WTC11 (cell line): Measurements from ENCODE around the gene CELF4. TPM values are rescaled to one million over a fixed set of nuclear protein-coding genes. Genes with fewer than 3 reads are reported as not detected.

Experiments
- ATAC-seq: fragments of 200-7000 bp; cut with Tn5 transposase; 2 replicates; pipeline ENCODE4 v1.10.0; 2021; ENCODE audit warnings: mild to moderate bottlenecking, moderate library complexity
- CTCF ChIA-PET: fragments of 300-600 bp; sonication (Branson Sonifier 250); formaldehyde crosslinking; loops from one replicate; lab custom pipeline; 2021; ENCODE audit warnings: antibody characterized with exemption; lab: Charles Lee
- POLR2A ChIA-PET: fragments of 350-600 bp; sonication (Branson Sonifier 250); formaldehyde crosslinking; loops from one replicate; lab custom pipeline; 2021; ENCODE audit warnings: antibody characterized with exemption; lab: Charles Lee
- DNase-seq: peaks from one replicate; pipeline ENCODE4 v3.0.0; 2021; ENCODE audit warnings: low spot score
- H3K27ac Mint-ChIP-seq: 2 replicates; pipeline ENCODE4 v1.8.0; 2021; ENCODE audit warnings: mixed read lengths
- H3K27me3 Mint-ChIP-seq: 2 replicates; pipeline ENCODE4 v1.8.0; 2021; ENCODE audit warnings: low read depth, mild to moderate bottlenecking, moderate library complexity, mixed read lengths
- H3K36me3 Mint-ChIP-seq: 2 replicates; pipeline ENCODE4 v1.8.0; 2021; ENCODE audit warnings: mixed read lengths
- H3K4me1 Mint-ChIP-seq: 2 replicates; pipeline ENCODE4 v1.8.0; 2022; ENCODE audit warnings: mixed read lengths
- H3K4me3 Mint-ChIP-seq: 2 replicates; pipeline ENCODE4 v1.8.0; 2021; ENCODE audit warnings: mild to moderate bottlenecking, moderate library complexity, mixed read lengths
- H3K9me3 Mint-ChIP-seq: 2 replicates; pipeline ENCODE4 v1.8.0; 2021; ENCODE audit warnings: mixed read lengths
- E2F1 ChIP-seq: sonication (generic); formaldehyde crosslinking; IDR thresholded peaks from 2 replicates; pipeline ENCODE4 v1.8.0; 2022; ENCODE audit warnings: mild to moderate bottlenecking, missing genetic modification reagents
- ESRRA ChIP-seq: sonication (generic); formaldehyde crosslinking; IDR thresholded peaks from 2 replicates; pipeline ENCODE4 v1.8.1; 2022; ENCODE audit warnings: mild to moderate bottlenecking, missing genetic modification reagents, borderline replicate concordance
- FOXJ3 ChIP-seq: sonication (generic); formaldehyde crosslinking; IDR thresholded peaks from 2 replicates; pipeline ENCODE4 v1.9.0; 2021; ENCODE audit warnings: missing genetic modification reagents, mild to moderate bottlenecking, borderline replicate concordance
- HMGA2 ChIP-seq: fragments of 250-450 bp; sonication (Bioruptor Pico); IDR thresholded peaks from 2 replicates; pipeline ENCODE4 v1.4.0; 2021; ENCODE audit warnings: mild to moderate bottlenecking, moderate library complexity
- JUN ChIP-seq: sonication (generic); formaldehyde crosslinking; IDR thresholded peaks from 2 replicates; pipeline ENCODE4 v1.8.0; 2023; ENCODE audit warnings: mild to moderate bottlenecking, missing genetic modification reagents
- MXD4 ChIP-seq: fragments of 250-450 bp; sonication (Bioruptor Pico); IDR thresholded peaks from 2 replicates; pipeline ENCODE4 v1.8.0; 2021; ENCODE audit warnings: mild to moderate bottlenecking, moderate library complexity, borderline replicate concordance
- NFATC4 ChIP-seq: fragments of 250-450 bp; sonication (Bioruptor Pico); IDR thresholded peaks from 2 replicates; pipeline ENCODE4 v1.9.0; 2021; ENCODE audit warnings: mild to moderate bottlenecking
- NR2C2 ChIP-seq: sonication (generic); formaldehyde crosslinking; IDR thresholded peaks from 2 replicates; pipeline ENCODE4 v1.8.0; 2022; ENCODE audit warnings: mild to moderate bottlenecking, missing genetic modification reagents
- PRRX2 ChIP-seq: fragments of 250-450 bp; sonication (Bioruptor Pico); IDR thresholded peaks from 2 replicates; pipeline ENCODE4 v1.8.0; 2021; ENCODE audit warnings: mild to moderate bottlenecking
- SMAD3 ChIP-seq: sonication (generic); formaldehyde crosslinking; IDR thresholded peaks from 2 replicates; pipeline ENCODE4 v1.8.0; 2022; ENCODE audit warnings: missing genetic modification reagents, mild to moderate bottlenecking, borderline replicate concordance
- STAT6 ChIP-seq: sonication (generic); formaldehyde crosslinking; conservative IDR thresholded peaks from 2 replicates; pipeline ENCODE4 v1.8.1; 2023; ENCODE audit warnings: mild to moderate bottlenecking, low read depth, missing genetic modification reagents, moderate library complexity
- TCF7 ChIP-seq: sonication (generic); formaldehyde crosslinking; IDR thresholded peaks from 2 replicates; pipeline ENCODE4 v1.8.0; 2022; ENCODE audit warnings: mild to moderate bottlenecking, low read depth, missing genetic modification reagents, moderate library complexity
- TP53 ChIP-seq: sonication (generic); formaldehyde crosslinking; IDR thresholded peaks from 2 replicates; pipeline ENCODE4 v1.8.1; 2023; ENCODE audit warnings: mild to moderate bottlenecking, missing genetic modification reagents
- ZNF232 ChIP-seq: sonication (generic); formaldehyde crosslinking; IDR thresholded peaks from 2 replicates; pipeline ENCODE4 v1.8.0; 2022; ENCODE audit warnings: mild to moderate bottlenecking, missing genetic modification reagents
- ZNF423 ChIP-seq: fragments of 250-450 bp; sonication (Bioruptor Pico); IDR thresholded peaks from 2 replicates; pipeline ENCODE4 v2.1.2; 2022; ENCODE audit warnings: mild to moderate bottlenecking, moderate library complexity
- total RNA-seq: library from RNA; stranded (reverse); gene quantifications from 3 replicates; pipeline ENCODE4 v1.2.3, GENCODE V29; 2021
- TF ChIP-seq, protein P1 (sequence below): fragments of 250-450 bp; sonication (Bioruptor Pico); IDR thresholded peaks from 2 replicates; pipeline ENCODE4 v1.9.0; 2021; ENCODE audit warnings: mild to moderate bottlenecking
- TF ChIP-seq, protein P2 (sequence below): sonication (generic); formaldehyde crosslinking; IDR thresholded peaks from 2 replicates; pipeline ENCODE4 v1.8.0; 2022; ENCODE audit warnings: mild to moderate bottlenecking, missing genetic modification reagents
- TF ChIP-seq, protein P3 (sequence below): sonication (generic); formaldehyde crosslinking; IDR thresholded peaks from 2 replicates; pipeline ENCODE4 v1.8.1; 2023; ENCODE audit warnings: mild to moderate bottlenecking, missing genetic modification reagents, borderline replicate concordance
- TF ChIP-seq, protein P4 (sequence below): sonication (generic); formaldehyde crosslinking; IDR thresholded peaks from 2 replicates; pipeline ENCODE4 v1.8.0; 2023; ENCODE audit warnings: missing genetic modification reagents
- TF ChIP-seq, protein P5 (sequence below): fragments of 250-450 bp; sonication (Bioruptor Pico); IDR thresholded peaks from 2 replicates; pipeline ENCODE4 v1.9.0; 2021; ENCODE audit warnings: mild to moderate bottlenecking

CELF4 gene
- total RNA-seq, 1 experiment from 2014 or later: 2.9 TPM

DNA sequence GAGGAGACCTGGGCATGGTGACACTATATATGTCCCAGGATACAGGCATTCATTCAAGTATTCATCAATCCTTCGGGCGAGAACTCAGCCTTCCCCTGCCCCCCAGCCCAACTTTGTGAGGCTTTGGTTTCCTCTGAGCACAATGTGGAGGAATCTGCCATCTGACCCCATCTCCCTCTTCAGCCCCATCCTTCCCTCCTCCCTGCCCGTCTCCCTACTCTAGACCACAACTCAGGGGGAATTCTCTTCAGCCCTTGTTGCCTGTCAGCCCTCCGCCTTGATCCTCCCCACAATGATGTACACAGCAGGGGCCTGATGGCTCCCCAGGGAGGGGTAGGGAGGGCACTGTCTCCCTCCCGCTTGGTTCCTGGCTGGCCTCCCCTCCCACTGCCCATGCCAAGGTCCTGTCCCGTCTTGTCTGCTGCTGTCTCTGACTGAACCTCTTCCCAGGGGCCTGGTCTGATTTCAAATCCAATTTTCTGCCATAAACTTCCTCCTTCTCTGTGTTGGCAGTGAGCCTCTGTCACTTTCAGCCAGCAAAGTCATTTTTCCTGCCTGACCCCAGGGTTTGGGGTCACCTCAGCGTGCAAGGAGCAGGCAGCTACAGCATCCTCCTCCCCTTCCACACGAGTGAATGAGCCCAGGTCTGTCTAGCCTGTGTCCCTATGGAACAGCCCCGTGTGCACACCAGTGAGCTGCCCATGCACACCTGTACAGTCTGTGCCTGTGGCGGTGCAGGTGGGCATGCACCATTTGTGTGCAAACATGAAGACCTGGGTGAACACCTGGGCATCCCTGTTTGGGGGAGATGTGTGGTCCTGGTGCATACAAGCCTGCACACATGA is 197.3 kb downstream of the CELF4 start:
- Mint-ChIP-seq H3K27me3 (peaks cover 89% of the 10 kb centered on the region), H3K36me3 (no peaks in the 10 kb centered on the region), H3K4me3 (no peak overlapping the region), H3K27ac (no peak overlapping the region), H3K4me1 (peaks cover 15% of the 10 kb centered on the region), H3K9me3 (no peaks in the 10 kb centered on the region)
- POLR2A ChIA-PET: no interaction called here
- TF ChIP-seq ZNF423 (CRISPR knock-in tag) (peak; percentile 67; the same call in 1 of the 2 replicates), TCF7 (CRISPR knock-in tag) (no peak), HMGA2 (CRISPR knock-in tag) (no peak)
- CTCF ChIA-PET: no interaction called here
- DNase-seq: no peak
- peak; percentile 46; the same call in 1 of the 2 replicates for ATAC-seq

DNA sequence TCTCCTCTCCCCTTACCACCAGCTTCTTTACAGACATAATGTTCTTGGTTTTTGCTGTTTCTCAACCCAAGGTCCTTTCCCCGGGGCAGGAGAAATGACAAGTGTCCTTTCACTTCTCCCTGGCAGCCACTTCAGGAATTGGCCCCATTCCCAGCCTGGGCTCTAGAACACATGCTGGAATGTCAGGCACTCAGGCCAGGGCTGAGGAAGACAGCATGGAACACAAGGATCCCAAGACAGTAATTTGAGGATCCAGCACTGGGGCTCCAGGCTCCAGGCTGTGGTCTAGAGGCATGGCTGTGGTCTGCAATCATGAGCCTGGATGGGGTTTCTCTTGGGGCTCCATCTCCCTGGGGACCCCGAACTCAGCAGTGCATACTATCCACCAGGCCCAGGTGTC is 201.4 kb downstream of the CELF4 start:
- H3K4me3 Mint-ChIP-seq: no peak overlapping the region
- no peaks in the 10 kb centered on the region for H3K9me3 Mint-ChIP-seq
- H3K36me3 Mint-ChIP-seq: no peaks in the 10 kb centered on the region
- no peak overlapping the region for H3K27ac Mint-ChIP-seq
- CTCF ChIA-PET: no interaction called here
- no peak for DNase-seq
- no peak for ATAC-seq
- H3K4me1 Mint-ChIP-seq: peaks cover 40% of the 10 kb centered on the region
- peaks cover 100% of the 10 kb centered on the region for H3K27me3 Mint-ChIP-seq
- POLR2A ChIA-PET: no interaction called here
- TF ChIP-seq ZNF232 (CRISPR knock-in tag) (no peak), JUN (no peak), ESRRA (CRISPR knock-in tag) (no peak), TCF7 (CRISPR knock-in tag) (no peak), SMAD3 (no peak), E2F1 (CRISPR knock-in tag) (no peak), TP53 (CRISPR knock-in tag) (no peak), PRRX2 (CRISPR knock-in tag) (no peak), STAT6 (CRISPR knock-in tag) (no peak), FOXJ3 (CRISPR knock-in tag) (no peak), NR2C2 (CRISPR knock-in tag) (no peak), MXD4 (CRISPR knock-in tag) (no peak), NFATC4 (CRISPR knock-in tag) (no peak)
- TF ChIP-seq, protein P1, sequence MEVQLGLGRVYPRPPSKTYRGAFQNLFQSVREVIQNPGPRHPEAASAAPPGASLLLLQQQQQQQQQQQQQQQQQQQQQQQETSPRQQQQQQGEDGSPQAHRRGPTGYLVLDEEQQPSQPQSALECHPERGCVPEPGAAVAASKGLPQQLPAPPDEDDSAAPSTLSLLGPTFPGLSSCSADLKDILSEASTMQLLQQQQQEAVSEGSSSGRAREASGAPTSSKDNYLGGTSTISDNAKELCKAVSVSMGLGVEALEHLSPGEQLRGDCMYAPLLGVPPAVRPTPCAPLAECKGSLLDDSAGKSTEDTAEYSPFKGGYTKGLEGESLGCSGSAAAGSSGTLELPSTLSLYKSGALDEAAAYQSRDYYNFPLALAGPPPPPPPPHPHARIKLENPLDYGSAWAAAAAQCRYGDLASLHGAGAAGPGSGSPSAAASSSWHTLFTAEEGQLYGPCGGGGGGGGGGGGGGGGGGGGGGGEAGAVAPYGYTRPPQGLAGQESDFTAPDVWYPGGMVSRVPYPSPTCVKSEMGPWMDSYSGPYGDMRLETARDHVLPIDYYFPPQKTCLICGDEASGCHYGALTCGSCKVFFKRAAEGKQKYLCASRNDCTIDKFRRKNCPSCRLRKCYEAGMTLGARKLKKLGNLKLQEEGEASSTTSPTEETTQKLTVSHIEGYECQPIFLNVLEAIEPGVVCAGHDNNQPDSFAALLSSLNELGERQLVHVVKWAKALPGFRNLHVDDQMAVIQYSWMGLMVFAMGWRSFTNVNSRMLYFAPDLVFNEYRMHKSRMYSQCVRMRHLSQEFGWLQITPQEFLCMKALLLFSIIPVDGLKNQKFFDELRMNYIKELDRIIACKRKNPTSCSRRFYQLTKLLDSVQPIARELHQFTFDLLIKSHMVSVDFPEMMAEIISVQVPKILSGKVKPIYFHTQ (CRISPR knock-in tag): no peak
- TF ChIP-seq, protein P2, sequence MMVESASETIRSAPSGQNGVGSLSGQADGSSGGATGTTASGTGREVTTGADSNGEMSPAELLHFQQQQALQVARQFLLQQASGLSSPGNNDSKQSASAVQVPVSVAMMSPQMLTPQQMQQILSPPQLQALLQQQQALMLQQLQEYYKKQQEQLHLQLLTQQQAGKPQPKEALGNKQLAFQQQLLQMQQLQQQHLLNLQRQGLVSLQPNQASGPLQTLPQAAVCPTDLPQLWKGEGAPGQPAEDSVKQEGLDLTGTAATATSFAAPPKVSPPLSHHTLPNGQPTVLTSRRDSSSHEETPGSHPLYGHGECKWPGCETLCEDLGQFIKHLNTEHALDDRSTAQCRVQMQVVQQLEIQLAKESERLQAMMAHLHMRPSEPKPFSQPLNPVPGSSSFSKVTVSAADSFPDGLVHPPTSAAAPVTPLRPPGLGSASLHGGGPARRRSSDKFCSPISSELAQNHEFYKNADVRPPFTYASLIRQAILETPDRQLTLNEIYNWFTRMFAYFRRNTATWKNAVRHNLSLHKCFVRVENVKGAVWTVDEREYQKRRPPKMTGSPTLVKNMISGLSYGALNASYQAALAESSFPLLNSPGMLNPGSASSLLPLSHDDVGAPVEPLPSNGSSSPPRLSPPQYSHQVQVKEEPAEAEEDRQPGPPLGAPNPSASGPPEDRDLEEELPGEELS: no peak
- TF ChIP-seq, protein P3, sequence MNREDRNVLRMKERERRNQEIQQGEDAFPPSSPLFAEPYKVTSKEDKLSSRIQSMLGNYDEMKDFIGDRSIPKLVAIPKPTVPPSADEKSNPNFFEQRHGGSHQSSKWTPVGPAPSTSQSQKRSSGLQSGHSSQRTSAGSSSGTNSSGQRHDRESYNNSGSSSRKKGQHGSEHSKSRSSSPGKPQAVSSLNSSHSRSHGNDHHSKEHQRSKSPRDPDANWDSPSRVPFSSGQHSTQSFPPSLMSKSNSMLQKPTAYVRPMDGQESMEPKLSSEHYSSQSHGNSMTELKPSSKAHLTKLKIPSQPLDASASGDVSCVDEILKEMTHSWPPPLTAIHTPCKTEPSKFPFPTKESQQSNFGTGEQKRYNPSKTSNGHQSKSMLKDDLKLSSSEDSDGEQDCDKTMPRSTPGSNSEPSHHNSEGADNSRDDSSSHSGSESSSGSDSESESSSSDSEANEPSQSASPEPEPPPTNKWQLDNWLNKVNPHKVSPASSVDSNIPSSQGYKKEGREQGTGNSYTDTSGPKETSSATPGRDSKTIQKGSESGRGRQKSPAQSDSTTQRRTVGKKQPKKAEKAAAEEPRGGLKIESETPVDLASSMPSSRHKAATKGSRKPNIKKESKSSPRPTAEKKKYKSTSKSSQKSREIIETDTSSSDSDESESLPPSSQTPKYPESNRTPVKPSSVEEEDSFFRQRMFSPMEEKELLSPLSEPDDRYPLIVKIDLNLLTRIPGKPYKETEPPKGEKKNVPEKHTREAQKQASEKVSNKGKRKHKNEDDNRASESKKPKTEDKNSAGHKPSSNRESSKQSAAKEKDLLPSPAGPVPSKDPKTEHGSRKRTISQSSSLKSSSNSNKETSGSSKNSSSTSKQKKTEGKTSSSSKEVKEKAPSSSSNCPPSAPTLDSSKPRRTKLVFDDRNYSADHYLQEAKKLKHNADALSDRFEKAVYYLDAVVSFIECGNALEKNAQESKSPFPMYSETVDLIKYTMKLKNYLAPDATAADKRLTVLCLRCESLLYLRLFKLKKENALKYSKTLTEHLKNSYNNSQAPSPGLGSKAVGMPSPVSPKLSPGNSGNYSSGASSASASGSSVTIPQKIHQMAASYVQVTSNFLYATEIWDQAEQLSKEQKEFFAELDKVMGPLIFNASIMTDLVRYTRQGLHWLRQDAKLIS (CRISPR knock-in tag): no peak
- TF ChIP-seq, protein P4, sequence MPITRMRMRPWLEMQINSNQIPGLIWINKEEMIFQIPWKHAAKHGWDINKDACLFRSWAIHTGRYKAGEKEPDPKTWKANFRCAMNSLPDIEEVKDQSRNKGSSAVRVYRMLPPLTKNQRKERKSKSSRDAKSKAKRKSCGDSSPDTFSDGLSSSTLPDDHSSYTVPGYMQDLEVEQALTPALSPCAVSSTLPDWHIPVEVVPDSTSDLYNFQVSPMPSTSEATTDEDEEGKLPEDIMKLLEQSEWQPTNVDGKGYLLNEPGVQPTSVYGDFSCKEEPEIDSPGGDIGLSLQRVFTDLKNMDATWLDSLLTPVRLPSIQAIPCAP (CRISPR knock-in tag): no peak
- TF ChIP-seq, protein P5, sequence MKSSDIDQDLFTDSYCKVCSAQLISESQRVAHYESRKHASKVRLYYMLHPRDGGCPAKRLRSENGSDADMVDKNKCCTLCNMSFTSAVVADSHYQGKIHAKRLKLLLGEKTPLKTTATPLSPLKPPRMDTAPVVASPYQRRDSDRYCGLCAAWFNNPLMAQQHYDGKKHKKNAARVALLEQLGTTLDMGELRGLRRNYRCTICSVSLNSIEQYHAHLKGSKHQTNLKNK (CRISPR knock-in tag): no peak
